OCI-M2 (cell line): Measurements from ENCODE around the gene PHF3.

ENCODE experiments used
- DNase-seq: peaks from one replicate; lab custom pipeline; 2025; ENCODE audit not compliant: unreplicated experiment; lab: John Stamatoyannopoulos, UW

PHF3 gene

DNA sequence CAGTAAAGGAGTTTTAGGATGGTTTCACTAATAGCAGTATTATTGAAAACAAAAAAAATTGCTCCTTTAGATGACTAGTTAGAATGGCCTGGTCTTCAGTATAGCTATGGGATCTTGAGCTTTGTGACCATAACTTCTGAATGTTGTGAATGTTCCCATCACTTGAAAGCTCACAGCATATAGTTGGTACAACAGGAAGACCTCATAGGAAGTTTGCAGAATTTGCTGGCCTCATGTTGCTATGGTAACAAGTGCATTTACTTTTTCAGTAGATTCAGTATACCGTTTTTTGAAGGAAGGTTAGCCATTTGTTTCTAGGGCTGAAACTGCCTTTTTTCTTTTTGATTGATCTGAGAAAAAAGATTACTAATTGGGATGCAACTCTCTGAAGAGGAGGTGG, 8.3 kb downstream of the PHF3 start:
- no peak for DNase-seq

DNA sequence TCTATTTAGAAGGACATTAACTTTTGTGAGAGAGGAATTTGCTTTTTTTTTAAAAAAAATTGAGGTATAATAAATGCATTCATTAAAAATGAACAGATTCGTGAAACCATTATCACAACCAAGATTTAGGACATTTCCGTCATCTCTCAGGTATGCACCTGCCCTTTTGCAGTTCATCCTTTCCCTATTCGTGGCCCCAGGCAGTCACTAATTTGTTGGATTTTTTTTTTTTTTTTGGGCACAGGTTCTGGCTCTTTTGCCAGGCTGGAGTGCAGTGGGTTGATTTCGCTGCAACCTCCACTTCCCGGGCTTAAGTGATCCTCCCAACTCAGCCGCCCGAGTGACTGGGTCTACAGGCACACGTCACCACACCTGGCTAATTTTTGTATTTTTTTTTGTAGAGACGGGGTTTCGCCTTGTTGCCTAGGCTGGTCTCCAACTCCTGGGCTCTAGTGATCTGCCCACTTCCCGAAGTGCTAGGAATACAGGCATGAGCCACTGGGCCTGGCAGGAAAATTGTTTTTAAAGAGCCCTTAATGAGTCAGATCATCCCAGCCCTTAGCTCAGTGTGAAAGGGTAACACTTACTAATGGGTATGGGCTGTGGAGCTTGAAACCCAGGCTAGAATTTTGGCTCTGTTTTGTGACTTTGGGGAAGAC, 9.2 kb downstream of the PHF3 start:
- DNase-seq = no peak

DNA sequence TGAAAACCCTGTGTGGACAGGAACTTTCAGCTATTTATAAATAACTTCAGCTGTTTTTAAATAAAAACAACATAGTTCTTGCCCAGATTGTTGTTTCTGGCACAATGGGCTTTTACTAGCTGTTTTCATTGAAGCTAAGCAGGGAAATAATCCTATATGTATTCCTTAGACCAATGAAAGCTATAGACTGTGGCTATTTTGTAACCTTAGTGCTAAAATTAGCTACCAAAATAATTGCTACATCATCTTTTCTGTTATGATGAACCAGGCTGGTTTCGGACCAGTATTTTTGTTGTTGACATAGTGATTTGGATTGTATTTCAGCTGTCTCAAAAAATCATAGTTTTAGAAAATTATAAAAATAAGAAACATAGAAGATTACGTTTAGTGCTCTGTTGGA, 13.7 kb downstream of the PHF3 start:
- DNase-seq = no peak

DNA sequence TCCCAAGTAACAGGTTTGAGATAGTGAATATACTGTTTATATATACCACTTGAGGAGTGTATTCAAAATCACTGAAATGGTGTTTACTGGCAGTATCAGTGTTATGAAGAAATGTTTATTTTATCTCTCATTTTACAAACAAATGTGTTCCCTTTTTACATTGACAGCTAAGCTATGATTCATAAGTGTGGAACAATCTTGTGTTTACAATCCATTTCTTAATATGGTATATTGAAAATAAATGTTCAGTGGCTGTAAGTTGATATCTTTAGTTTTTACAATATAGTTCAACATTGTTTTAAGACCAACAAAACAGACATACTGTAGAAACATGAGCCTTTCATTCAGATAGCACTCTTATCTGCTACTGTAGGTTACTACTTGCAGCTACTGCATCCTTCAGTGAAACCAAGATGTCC, 14.3 kb downstream of the PHF3 start:
- DNase-seq = no peak

DNA sequence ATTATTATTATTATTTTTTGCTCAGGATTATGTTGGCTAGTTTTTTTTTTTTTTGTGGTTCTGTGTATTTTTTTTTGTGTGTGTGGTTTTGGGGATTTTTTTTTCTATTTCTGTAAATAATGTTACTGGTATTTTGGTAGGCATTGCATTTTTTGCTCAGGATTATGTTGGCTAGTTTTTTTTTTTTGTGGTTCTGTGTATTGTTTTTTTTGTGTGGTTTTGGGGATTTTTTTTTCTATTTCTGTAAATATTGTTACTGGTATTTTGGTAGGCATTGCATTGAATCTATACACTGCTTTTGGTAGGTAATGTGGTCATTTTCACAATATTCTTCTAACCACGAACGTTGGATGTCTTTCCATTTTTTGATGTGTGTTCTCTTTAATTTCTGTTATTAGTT, 17.4 kb downstream of the PHF3 start:
- no peak for DNase-seq

DNA sequence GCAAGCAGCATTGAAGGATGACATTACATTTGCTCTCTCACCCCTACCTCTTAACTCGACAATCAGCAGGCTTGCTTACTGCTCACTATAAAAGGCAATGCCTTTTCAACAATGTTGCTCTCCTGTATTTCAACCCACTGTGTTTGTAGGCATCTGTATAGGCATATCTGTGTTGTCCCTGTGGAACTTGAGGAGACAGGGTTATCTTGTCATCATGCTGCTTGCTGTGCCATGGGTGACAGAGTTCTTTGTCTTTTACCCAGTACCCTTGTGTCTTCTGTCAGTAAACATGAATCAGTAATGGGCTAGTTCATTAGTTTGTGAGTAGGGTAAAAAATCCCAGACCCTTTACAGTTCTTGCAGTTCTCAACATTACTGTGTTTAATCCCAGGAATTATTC, 25.2 kb downstream of the PHF3 start:
- DNase-seq = no peak

DNA sequence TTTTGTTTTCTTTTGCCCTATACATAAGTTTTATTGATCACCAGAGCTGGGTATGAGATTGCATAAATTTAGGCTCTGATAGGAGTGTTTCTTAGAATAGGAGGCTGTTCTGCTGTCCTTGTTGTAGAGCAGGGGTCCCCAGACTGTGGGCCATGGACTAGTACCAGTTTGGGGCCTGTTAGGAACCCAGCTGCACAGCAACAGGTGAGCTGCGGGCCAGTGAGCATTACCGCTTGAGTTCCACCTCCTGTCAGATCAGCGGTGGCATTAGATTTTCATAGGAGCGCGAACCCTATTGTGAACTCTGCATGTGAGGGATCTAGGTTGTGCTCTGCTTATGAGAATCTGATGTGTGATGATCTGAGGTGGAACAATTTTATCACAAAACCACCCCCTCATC, 26.2 kb downstream of the PHF3 start:
- no peak for DNase-seq

DNA sequence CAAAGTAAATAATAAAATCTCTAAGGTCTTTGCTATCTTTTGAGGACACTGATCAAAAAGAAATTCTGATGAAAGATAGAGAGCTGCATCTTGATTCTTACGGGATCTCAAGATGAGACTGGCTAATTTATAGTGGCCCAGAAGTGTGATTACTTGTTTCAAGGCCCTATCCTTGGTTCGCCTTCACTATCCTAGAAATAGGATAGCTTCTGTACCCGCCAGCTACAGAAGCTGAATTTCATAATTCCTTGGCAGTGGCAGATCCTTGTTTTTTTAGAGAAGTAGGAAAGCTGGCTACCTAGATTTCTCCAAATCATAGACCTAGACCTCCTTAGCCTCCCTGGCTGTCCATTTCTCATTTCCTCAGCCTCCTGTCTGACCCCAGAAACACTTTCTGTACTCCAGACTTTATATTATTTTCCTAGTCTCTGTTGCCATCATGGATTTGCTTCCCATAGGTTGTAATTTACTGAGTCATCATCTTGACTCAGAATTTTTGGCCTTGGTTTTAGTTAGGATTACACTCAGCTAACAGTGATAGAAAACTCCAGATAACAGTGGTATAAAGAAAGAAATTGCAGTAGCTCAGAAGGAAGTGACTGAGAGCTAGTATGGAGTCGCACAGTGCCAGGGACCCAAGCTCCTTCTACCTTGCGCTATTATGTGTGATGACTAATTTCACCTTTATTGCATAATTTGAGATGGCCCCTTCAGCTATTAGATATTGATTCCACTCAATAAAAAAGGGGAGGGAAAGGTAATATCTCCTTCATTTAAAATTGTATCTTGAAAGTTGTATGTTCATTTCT, 27.7 kb downstream of the PHF3 start:
- DNase-seq = no peak

DNA sequence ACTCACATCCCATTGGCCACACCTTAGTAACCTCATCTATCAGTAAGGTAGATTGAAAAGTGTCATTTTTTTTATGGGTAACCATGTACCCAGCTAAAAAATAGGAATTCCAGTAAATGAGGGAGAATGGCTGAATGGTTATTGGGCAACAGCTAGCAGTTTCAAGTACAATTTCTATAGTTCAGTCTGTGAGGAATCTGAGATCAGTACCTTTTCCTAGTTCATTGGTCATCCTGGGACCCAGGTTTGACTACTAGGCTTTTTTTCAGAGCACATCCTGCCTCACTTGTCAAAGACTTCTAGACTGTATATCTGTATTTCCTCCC, 28.3 kb downstream of the PHF3 start:
- DNase-seq = no peak

DNA sequence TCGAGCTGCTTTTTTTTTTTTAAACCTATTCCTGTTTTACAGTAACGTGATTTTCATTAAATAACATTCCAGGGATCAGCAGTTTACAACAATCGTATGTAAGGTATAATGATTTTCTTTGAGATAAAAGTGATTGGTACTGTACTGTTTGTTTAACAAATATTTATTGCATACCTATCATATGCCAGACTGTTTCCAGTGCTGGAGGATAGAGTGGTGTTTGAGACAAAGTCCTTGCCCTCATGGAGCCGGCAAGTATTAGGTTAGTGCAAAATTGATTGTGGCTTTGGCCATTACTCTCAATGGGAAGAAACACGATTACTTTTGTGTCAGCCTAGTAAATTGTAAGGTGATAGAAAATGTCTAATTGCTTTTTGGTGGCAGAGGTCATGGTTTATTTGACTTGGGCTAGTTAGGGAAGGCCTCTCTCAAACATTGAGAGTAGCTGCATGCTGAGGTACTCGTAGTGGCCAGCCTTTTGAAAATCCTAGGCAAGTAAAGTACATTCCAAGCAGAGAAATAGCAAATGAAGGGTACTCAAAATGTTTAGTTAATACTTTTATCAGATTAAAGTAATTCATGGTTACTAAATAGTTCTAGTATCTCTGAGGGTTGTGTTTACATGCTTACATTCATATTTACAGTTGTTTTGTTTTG, 35.6 kb downstream of the PHF3 start:
- no peak for DNase-seq

DNA sequence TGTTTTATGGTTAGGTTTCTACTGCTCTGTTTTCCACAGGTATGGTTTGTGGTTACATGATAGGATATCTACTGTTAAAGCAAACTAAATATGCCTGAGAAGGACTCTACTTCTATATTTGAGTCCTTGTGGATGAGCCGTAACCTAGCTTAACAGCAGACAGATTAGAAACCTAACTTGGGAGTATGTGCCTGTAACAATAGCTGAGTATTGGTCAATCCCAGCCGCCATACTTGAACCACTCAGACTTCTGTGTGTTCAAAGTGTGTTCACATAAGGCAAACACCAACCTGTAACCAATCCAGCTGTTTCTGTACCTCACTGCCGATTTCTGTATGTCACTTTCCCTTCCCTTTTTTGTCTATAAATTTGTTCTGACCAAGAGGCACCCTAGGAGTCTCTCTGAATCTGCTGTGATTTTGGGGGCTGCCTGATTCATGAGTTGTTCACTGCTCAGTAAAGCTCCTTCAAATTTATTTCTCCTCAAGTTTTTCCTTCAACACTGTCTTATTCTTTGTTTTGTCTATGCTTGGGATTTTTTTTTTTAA, 37.1 kb downstream of the PHF3 start:
- no peak for DNase-seq

DNA sequence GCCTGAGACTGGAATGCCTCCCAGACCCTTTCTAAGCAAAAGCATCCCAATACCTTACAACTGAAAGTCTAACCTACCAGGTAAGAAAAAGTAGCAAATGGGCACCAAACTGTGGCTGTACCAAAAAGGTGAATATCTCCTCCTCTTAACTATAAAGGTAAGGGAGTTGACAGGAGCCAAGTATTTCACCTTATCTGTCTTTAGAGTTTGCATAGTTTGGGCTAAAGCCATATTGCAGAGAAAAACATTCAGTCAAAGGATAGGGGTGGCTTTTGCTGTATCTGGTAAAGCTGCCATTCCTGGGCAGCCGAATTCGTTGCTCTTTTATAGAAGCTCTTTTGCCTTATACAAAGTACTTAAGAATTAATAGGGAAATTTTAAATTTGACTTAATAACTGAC, 38.1 kb downstream of the PHF3 start:
- no peak for DNase-seq

DNA sequence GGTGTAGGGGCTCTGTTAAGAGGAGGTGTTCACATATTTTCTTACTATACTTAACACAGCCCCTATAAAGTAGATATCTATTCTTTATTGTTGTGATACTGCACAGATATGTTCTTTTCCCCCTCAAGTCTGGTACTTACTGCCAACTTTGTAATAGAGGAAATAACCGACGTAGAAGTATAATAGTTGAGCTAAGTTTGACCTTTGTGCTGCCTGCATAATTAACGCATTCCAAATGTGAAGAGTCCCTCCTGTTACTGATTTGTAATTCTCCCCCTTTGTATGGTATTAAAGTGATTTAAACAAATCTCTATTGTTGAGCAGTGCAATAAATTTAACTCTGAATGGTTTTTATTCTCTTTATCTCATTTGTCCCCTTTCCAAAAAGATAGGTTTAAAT, 39.0 kb downstream of the PHF3 start:
- DNase-seq = no peak

DNA sequence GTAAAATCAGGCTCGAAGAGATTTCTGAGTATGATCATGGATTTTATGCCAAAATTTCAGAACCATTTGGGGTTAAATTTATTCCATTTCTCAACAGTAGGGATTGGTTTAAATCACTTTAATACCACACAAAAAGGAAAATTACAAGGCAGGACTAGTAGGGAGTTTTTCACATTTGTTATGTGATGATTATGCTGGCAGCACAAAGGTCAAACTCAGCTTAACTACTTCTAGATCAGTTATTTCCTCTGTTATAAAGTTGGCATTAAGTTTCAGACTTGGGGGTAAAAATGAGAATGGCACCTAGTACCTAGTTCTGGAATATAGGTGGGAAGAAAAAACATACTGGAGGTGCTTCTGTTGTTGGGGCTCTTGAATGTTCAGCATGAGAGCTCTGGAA, 39.5 kb downstream of the PHF3 start:
- no peak for DNase-seq

DNA sequence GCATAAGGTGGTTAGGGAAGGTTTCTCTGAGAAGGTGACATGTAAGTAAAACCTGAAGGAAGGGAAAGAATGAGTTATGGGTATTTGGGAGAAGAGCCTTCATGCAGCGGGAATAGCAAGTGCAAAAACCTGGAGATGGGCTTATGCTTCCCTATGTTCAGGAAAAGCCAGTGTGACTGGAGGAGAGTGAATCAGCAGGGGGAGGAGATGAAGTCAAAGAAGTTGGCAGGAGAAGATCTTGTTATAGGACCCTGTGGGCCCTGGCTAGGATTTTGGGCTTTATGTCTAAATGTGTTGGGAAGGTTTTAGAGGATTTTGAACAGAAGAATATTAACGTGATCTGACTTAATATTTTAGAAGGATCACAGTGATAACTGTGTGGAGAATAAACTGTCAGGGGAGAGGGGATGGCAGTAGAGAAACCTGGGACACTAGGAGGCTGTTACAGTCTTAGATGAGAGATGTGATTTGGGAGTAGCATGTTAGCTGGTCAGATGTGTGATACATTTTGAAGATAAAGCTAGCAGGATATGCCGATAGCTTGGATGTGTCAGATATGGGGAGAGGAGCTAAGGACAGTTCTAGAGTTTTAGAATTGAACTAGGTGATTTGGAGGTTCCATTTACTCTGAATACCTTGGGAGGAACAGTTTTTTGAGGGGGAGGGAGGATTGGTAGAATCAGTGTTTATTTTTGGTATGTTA, 41.0 kb downstream of the PHF3 start:
- no peak for DNase-seq

DNA sequence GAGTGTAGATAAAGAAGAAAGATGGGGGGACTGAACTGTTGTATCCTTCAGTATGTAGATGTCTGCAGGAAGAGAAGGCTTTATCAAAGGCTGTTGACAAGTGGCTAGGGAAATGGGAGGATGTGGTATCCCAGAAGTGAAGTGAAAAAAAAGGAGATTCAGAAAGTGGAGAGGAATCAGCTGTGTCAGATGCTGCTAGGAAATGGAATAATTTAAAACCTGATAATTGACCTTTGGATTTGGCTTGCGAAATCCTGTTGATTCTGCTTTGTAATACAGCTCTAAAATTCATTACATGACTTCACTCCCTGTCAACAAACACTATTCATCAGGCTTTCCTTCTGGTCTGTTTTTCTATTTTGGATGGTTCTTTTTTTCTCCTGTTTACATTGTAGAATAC, 41.7 kb downstream of the PHF3 start:
- no peak for DNase-seq

DNA sequence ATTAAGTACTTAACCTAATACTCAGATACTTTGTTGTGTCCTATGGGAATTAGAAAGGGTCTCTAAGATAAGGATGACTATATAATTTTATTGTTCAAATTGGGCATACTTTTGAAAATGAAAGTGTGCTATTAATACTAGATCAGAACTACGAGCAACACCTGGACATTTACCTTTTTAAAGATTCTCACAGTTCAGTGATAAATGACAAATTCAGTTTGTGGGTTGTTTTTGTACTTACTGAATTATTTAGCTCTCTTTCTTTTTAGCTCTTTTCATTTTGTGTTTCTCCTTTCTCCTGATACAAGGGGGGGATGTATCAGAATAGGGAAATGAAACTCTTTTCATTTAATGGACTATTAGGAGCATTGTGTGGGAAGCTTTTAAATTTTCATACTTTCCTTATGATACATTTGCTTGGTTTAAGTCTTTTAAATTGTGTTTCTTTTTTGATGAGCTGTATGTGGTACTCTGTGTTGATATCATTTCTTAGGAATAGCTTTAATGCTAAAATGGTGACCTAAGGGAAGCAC, 47.5 kb downstream of the PHF3 start:
- DNase-seq = no peak

DNA sequence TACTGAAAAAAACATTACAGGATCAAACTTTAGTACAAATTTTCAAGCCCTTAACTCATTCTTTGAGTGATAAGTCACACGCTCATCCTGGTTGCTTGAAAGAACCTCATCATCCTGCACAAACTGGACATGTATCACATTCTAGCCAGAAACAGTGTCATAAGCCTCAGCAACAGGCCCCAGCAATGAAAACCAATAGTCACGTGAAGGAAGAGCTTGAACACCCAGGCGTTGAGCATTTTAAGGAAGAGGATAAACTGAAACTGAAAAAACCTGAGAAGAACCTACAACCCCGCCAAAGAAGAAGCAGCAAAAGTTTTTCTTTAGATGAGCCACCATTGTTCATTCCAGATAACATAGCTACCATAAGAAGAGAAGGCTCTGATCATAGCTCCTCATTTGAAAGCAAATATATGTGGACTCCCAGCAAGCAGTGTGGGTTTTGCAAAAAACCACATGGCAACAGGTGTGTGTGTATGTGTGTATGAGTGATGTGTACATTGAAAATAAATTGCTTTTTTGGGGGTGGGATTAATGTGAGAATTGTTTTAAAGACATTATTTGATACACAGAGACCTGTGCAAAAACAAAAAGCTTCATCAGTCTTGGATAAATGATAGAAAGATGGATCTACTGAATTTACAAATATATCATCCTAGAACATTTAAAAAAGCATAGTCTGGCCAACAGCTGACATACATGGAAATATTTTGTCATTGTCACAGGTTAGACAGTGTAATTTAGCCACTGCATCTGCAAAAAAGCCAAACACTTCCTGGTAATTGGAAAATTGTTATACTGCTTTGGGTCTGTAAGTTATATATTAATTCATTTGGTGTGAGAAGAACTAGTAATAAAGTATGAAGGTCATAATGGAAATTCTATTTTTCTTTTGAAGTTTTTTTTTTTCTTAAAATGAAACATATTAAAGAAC, 50.1 kb downstream of the PHF3 start:
- DNase-seq = no peak

DNA sequence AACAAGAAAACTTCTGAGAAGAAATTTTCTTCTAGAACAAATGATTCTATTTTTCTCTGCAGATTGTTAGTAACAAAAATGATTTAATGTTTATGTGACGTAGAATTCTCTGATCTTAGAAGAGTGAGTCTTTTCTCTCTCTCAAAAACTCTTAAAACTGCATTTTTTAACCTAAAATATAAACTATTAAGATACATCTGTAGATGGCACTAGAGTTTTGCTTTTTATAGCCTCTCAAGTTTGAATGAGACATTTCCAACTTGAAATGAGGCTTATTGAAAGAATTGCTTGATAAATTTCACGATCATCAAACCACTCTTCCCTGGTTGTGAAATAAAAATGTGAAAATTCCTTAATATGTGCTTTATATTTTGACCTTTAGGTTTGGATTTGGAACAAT, 53.8 kb downstream of the PHF3 start:
- no peak for DNase-seq

DNA sequence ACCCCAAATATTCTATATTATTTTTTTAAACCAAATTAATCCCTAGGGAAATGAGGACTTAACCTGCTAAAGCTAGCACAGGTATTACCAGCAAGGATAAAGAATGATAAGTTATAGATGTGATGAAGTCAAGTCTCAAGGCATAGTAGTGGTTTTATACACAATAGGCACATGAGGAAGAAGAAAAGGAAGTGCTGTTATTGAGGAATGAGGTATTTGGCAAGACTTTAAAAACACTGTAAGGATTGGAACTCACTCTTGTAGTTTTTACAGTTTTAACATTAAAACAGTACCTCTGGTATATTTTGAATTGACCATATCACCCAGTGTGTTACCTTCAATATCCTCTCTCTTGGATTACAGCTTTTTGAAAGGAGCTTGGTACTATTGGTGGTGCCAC, 54.6 kb downstream of the PHF3 start:
- no peak for DNase-seq
